SK-N-SH treated with all-trans-retinoic acid at 6 μM for 48 hours (cell line): ENCODE data around the gene TBC1D9B.

ENCODE experiments used
- ARNTL ChIP-seq: fragments of 450-650 bp; formaldehyde crosslinking; IDR thresholded peaks from 2 replicates; pipeline ENCODE4 v1.5.0; 2020; ENCODE audit warnings: low read depth, mild to moderate bottlenecking, moderate library complexity, borderline replicate concordance
- ESRRG ChIP-seq: fragments of 250-450 bp; sonication (Bioruptor Pico); IDR thresholded peaks from 2 replicates; pipeline ENCODE4 v1.6.1; 2021; ENCODE audit warnings: mild to moderate bottlenecking
- RARB ChIP-seq: fragments of 250-450 bp; sonication (Bioruptor Pico); IDR thresholded peaks from 2 replicates; pipeline ENCODE4 v1.8.0; 2021; ENCODE audit warnings: mild to moderate bottlenecking, moderate library complexity

GRCh38 chr5:179820127-179820482, 87.6 kb downstream of the TBC1D9B start:
- TF ChIP-seq ARNTL: no peak
- TF ChIP-seq ESRRG: no peak
- no peak for TF ChIP-seq RARB (CRISPR knock-in tag)
